Fibroblast of skin of scalp (primary cell): ENCODE results near the gene TCP11X2. TPM values are rescaled to one million over a fixed set of nuclear protein-coding genes. Genes with fewer than 3 reads are reported as not detected.
"Not testable (repeated sequence)": the region's sequence is repeated elsewhere in the genome, so short reads cannot be mapped to it uniquely, and the experiment has no call there.

Experiments
- DNase-seq: peaks from one replicate; pipeline ENCODE4 v3.0.0-alpha.2; 2013
- polyA plus RNA-seq, 2 experiments: library from polyadenylated mRNA; unstranded; fragments of 120-200 nt; gene quantifications; one replicate each; pipeline ENCODE4 v1.2.1, GENCODE V29; 2013; ENCODE audit not compliant: insufficient read length in 2 of 2

TCP11X2 gene
- not detected for polyA plus RNA-seq (2013, experiment 1 of 2; ENCODE audit: insufficient read length)
- not detected for polyA plus RNA-seq (2013, experiment 2 of 2; ENCODE audit: insufficient read length)

- not testable (repeated sequence) for DNase-seq
These were observed at the start of gene TCP11X2 for GRCh38 chrX:102471762-102472220. TCP11X2 (minus strand) TSS chrX:102471812.

- peak; percentile 34 for DNase-seq
These were observed 45.7 kb upstream of the TCP11X2 start for GRCh38 chrX:102517326-102517725.

- peak; percentile 58 for DNase-seq
These were observed 44.6 kb upstream of the TCP11X2 start, which contains the start of gene TMSB15A for GRCh38 chrX:102515975-102516941. TMSB15A (minus strand) TSS chrX:102516739.

GRCh38 chrX:102514536-102514935 lies 42.9 kb upstream of the TCP11X2 start:
- DNase-seq: no peak

DNA sequence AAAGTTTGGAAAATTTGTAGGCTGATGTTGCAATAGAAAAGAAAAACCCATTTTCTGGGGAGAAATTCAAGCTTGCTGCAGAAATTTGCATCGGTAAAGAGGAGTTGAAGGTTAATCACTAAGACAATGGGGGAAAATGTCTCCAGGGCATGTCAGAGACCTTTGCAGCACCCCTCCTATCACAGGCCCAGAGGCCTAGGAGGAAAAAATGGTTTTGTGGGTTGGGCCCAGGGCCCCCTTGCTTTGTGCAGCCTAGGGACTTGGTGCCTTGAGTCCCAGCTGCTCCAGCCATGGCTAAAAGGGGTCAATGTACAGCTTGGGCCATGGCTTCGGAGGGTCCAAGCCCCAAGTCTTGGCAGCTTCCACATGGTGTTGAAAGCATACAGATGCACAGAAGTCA lies 27.1 kb upstream of the TCP11X2 start:
- no peak for DNase-seq

- peak; percentile 31 for DNase-seq
These were observed 20.2 kb upstream of the TCP11X2 start for GRCh38 chrX:102491766-102492165.

- DNase-seq: not testable (repeated sequence)
These were observed 7.2 kb upstream of the TCP11X2 start for GRCh38 chrX:102478765-102479164.

- not testable (repeated sequence) for DNase-seq
These were observed 1.4 kb downstream of the TCP11X2 start for GRCh38 chrX:102470215-102470614.

DNA sequence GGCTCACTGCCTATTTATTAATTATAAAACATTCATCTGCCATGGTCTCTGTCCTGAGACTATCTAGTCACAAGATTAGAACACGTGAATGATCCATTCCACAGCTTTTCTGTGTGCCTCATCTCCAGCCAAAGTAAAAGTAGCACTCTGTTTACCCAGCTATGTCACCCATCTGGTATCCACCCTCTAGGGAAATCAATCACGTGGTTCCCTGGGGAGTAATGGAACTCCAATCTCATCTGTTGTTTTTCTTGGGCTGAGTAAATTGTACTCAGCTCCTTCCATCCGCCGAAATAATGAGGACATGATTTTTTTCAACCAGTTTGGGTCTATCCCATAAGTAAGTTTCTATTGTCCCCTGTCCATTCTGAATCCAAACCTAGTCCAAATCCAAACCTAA lies 13.0 kb downstream of the TCP11X2 start:
- not testable (repeated sequence) for DNase-seq

- DNase-seq: not testable (repeated sequence)
These were observed 31.7 kb downstream of the TCP11X2 start, which contains the start of gene NXF2B for GRCh38 chrX:102439908-102440307. NXF2B (minus strand) TSS chrX:102440008; CDS start chrX:102380036, 59,972 bp downstream.

DNA sequence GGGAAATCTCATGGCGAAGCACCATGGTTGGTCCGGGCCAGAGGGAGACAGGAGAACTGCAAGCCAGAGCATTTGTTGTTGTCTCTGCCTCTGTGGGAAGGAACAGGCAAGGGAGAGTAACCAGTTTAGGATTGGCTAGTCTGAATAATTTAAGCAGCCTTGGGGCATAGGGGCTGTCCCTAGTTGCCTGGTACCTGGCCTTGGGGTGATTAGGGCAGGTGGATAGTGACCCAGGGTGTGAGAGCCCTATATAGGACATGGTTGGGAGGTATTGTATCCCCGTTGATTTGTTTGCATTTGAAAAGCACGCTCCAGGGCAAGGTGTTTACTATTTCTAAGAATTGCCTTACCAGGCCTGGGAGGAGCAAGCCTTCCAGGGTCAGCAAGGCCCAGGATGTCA lies 57.1 kb downstream of the TCP11X2 start:
- DNase-seq: not testable (repeated sequence)
